Cardiac muscle cell (in vitro differentiated cells and primary cell): ENCODE data around the gene KLHL21. TPM values are rescaled to one million over a fixed set of nuclear protein-coding genes. Genes with fewer than 3 reads are reported as not detected.
"Not testable (repeated sequence)": the region's sequence is repeated elsewhere in the genome, so short reads cannot be mapped to it uniquely, and the experiment has no call there.

Source experiments
- DNase-seq, 2 donors: peaks; one replicate each; pipeline versions ENCODE4 v3.0.0 to v3.0.0-alpha.2; 2010 to 2017; ENCODE audit warnings: low read depth in 1 of 2, low spot score in 1 of 2
- H3K27ac ChIP-seq: fragments of 200-600 bp; sonication (generic); 2 replicates; pipeline ENCODE4 v1.5.1; 2016
- H3K27me3 ChIP-seq: fragments of 200-600 bp; sonication (generic); 2 replicates; pipeline ENCODE4 v1.6.0; 2016; ENCODE audit warnings: control low read depth
- H3K36me3 ChIP-seq: fragments of 200-600 bp; sonication (generic); 2 replicates; pipeline ENCODE4 v1.5.1; 2016; ENCODE audit warnings: control low read depth
- H3K4me1 ChIP-seq: fragments of 200-600 bp; sonication (generic); 2 replicates; pipeline ENCODE4 v1.8.1; 2017; ENCODE audit warnings: low read depth, mild to moderate bottlenecking, mixed run types
- H3K4me3 ChIP-seq: fragments of 200-600 bp; sonication (generic); 2 replicates; pipeline ENCODE4 v1.5.1; 2016; ENCODE audit warnings: mild to moderate bottlenecking
- H3K9me3 ChIP-seq: fragments of 200-600 bp; sonication (generic); 2 replicates; pipeline ENCODE4 v1.5.1; 2017; ENCODE audit warnings: low read depth, mild to moderate bottlenecking, control low read depth
- CTCF ChIP-seq: IDR thresholded peaks from 2 replicates; pipeline ENCODE4 v1.5.1; 2012; ENCODE audit warnings: low read depth, mild to moderate bottlenecking, low read length
- polyA plus RNA-seq: library from polyadenylated mRNA; unstranded; fragments of >200 nt; fragmentation: Nextera tagmentation; extraction: Ambion mirVana; gene quantifications from 2 replicates; pipeline ENCODE4 v1.2.1, GENCODE V29; 2016
- total RNA-seq: library from RNA; depleted of rRNA; stranded (reverse); fragments of >200 nt; gene quantifications from 2 replicates; pipeline ENCODE4 v1.2.3, GENCODE V29; 2016

Gene KLHL21
- total and polyA plus RNA-seq, 2 experiments from 2014 or later, result 40.6 to 90.5 TPM

- peak; percentile 65 to 84 for DNase-seq
- Histone ChIP-seq H3K27me3 (no peaks in the 10 kb centered on the region), H3K9me3 (no peaks in the 10 kb centered on the region), H3K4me3 (peak overlapping the region; percentile 57), H3K36me3 (no peaks in the 10 kb centered on the region), H3K27ac (peak overlapping the region; percentile 99), H3K4me1 (peaks cover 35% of the 10 kb centered on the region)
- TF ChIP-seq CTCF, result no peak
These were observed 707 bp upstream of the KLHL21 start for GRCh38 chr1:6603238-6603914.

- Histone ChIP-seq H3K27me3 (no peaks in the 10 kb centered on the region), H3K27ac (peak overlapping the region; percentile 99), H3K4me1 (peaks cover 45% of the 10 kb centered on the region), H3K9me3 (no peaks in the 10 kb centered on the region), H3K36me3 (peaks cover 4% of the 10 kb centered on the region), H3K4me3 (peak overlapping the region; percentile 57)
- DNase-seq, result peak in 1 of 2 donors; percentile 64
- TF ChIP-seq CTCF, result no peak
These were observed 573 bp downstream of the KLHL21 start for GRCh38 chr1:6601923-6602668.

- Histone ChIP-seq H3K4me3 (peak overlapping the region; percentile 57), H3K4me1 (peaks cover 51% of the 10 kb centered on the region), H3K27me3 (no peaks in the 10 kb centered on the region), H3K27ac (peak overlapping the region; percentile 99), H3K9me3 (no peaks in the 10 kb centered on the region), H3K36me3 (peaks cover 6% of the 10 kb centered on the region)
- DNase-seq, result peak; percentile 82 to 92
- TF ChIP-seq CTCF, result no peak
These were observed 1.4 kb downstream of the KLHL21 start for GRCh38 chr1:6601049-6601922.

GRCh38 chr1:6600410-6601048, 2.1 kb downstream of the KLHL21 start:
- TF ChIP-seq CTCF, result no peak
- H3K4me1 ChIP-seq, result peaks cover 55% of the 10 kb centered on the region
- peak overlapping the region; percentile 99 for H3K27ac ChIP-seq
- H3K36me3 ChIP-seq, result peaks cover 13% of the 10 kb centered on the region
- DNase-seq, result no peak
- H3K9me3 ChIP-seq, result no peaks in the 10 kb centered on the region
- peak overlapping the region; percentile 57 for H3K4me3 ChIP-seq
- H3K27me3 ChIP-seq, result no peaks in the 10 kb centered on the region

- Histone ChIP-seq H3K4me3 (peak overlapping the region; percentile 57), H3K36me3 (peaks cover 19% of the 10 kb centered on the region), H3K27ac (peak overlapping the region; percentile 99), H3K4me1 (peaks cover 49% of the 10 kb centered on the region)
- DNase-seq, H3K27me3 ChIP-seq, H3K9me3 ChIP-seq: not testable (repeated sequence)
These were observed 2.7 kb downstream of the KLHL21 start for GRCh38 chr1:6599991-6600390.
